DOHH2 (cell line): ENCODE measurements around the gene CACNA2D3.

Experiments
- H3F3A ChIP-seq: fragments of 200-600 bp; sonication (generic), shearing (Covaris generic); 2 replicates; pipeline ENCODE4 v1.6.0; 2016; ENCODE audit warnings: antibody characterized with exemption, mild to moderate bottlenecking; ENCODE audit not compliant: control insufficient read depth, insufficient read depth
- H3K27ac ChIP-seq: fragments of 200-600 bp; sonication (generic); 2 replicates; pipeline ENCODE4 v1.5.1; 2014; ENCODE audit warnings: low read depth, mild to moderate bottlenecking, low read length, moderate library complexity
- H3K27me3 ChIP-seq: fragments of 200-600 bp; sonication (generic); 2 replicates; pipeline ENCODE4 v1.6.1; 2014; ENCODE audit warnings: mild to moderate bottlenecking, low read length, mixed read lengths; ENCODE audit not compliant: control insufficient read depth
- H3K36me3 ChIP-seq: fragments of 200-600 bp; sonication (generic); 2 replicates; pipeline ENCODE4 v1.6.1; 2014; ENCODE audit warnings: mild to moderate bottlenecking, low read length, moderate library complexity, mixed read lengths; ENCODE audit not compliant: control insufficient read depth
- H3K4me1 ChIP-seq: fragments of 200-600 bp; sonication (generic); 2 replicates; pipeline ENCODE4 v1.6.1; 2014; ENCODE audit warnings: mild to moderate bottlenecking, low read length, mixed read lengths; ENCODE audit not compliant: control insufficient read depth
- H3K4me2 ChIP-seq: fragments of 200-600 bp; sonication (generic); 2 replicates; pipeline ENCODE4 v1.6.0; 2014; ENCODE audit warnings: mild to moderate bottlenecking, low read length, moderate library complexity
- H3K4me3 ChIP-seq: fragments of 200-600 bp; sonication (generic); 2 replicates; pipeline ENCODE4 v1.5.1; 2014; ENCODE audit warnings: mild to moderate bottlenecking, low read length, mixed read lengths
- H3K79me2 ChIP-seq: fragments of 200-600 bp; sonication (generic); 2 replicates; pipeline ENCODE4 v1.6.1; 2014; ENCODE audit warnings: mild to moderate bottlenecking, low read length, mixed read lengths; ENCODE audit not compliant: control insufficient read depth
- H3K9me2 ChIP-seq: fragments of 200-600 bp; sonication (generic); replicated peaks from 2 replicates; pipeline ENCODE4 v1.6.1; 2014; ENCODE audit warnings: mild to moderate bottlenecking, low read length, mixed read lengths; ENCODE audit not compliant: control insufficient read depth
- H3K9me3 ChIP-seq: fragments of 200-600 bp; sonication (generic); 2 replicates; pipeline ENCODE4 v1.6.1; 2014; ENCODE audit warnings: antibody characterized with exemption, low read length, mixed read lengths; ENCODE audit not compliant: control insufficient read depth, insufficient read depth
- H4K20me1 ChIP-seq: fragments of 200-600 bp; sonication (generic); 2 replicates; pipeline ENCODE4 v1.6.0; 2014; ENCODE audit warnings: low read depth, mild to moderate bottlenecking, antibody characterized with exemption, low read length, moderate library complexity; ENCODE audit not compliant: control insufficient read depth, insufficient read depth
- EZH2phosphoT487 ChIP-seq: fragments of 200-600 bp; sonication (generic); IDR thresholded peaks from 2 replicates; pipeline ENCODE4 v1.6.1; 2017; ENCODE audit warnings: borderline replicate concordance, mild to moderate bottlenecking, antibody characterized with exemption, low read length, moderate library complexity, mixed read lengths
- TF ChIP-seq, protein P1 (sequence below): fragments of 200-600 bp; sonication (generic); IDR thresholded peaks from one replicate; pipeline ENCODE4 v1.5.1; 2014; ENCODE audit warnings: antibody characterized with exemption, mild to moderate bottlenecking, low read depth, low read length; ENCODE audit not compliant: poor library complexity, severe bottlenecking

CACNA2D3 gene

DNA sequence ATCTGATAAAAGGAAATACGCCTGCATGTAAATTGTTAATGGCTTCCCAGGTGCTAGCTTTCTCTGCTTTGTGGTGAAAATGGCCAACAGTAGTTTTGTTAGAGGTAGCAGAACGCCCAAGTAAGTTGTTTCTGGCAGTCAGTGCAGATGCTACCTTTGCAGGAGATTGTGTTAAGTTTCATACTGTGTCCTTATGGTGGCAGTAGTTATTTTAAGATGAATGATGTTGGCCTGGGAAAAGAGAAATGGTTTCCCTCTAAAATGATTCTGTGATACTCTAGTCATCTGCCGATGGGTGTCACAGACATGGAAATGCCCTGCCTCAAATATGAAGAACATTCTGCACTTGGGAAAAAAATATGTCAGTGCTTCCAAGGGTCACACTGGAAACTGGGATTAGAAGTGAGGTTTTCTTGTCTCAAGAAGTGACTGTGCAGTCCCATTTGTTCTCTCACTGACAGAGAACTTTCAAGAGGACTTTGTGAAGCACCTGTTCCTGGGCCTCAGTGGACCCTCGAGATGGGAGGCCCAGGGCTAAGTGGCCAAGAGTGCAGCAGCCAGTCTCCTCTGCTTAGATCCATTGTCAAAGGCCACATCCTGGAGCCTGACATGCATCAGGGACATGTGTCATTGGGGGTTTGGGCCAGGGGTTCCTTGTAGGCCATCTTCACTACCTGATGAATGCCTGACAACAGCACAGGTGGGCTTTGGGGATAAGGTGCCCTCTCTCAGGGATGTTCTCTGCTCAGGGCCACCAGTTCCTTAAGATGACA is 393.3 kb downstream of the CACNA2D3 start:
- TF ChIP-seq EZH2phosphoT487 = no peak
- TF ChIP-seq, protein P1, sequence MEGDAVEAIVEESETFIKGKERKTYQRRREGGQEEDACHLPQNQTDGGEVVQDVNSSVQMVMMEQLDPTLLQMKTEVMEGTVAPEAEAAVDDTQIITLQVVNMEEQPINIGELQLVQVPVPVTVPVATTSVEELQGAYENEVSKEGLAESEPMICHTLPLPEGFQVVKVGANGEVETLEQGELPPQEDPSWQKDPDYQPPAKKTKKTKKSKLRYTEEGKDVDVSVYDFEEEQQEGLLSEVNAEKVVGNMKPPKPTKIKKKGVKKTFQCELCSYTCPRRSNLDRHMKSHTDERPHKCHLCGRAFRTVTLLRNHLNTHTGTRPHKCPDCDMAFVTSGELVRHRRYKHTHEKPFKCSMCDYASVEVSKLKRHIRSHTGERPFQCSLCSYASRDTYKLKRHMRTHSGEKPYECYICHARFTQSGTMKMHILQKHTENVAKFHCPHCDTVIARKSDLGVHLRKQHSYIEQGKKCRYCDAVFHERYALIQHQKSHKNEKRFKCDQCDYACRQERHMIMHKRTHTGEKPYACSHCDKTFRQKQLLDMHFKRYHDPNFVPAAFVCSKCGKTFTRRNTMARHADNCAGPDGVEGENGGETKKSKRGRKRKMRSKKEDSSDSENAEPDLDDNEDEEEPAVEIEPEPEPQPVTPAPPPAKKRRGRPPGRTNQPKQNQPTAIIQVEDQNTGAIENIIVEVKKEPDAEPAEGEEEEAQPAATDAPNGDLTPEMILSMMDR = no peak
- no peaks in the 10 kb centered on the region for H3K4me1 ChIP-seq
- no peak overlapping the region for H3K27ac ChIP-seq
- no peaks in the 10 kb centered on the region for H3F3A ChIP-seq
- no peaks in the 10 kb centered on the region for H3K9me2 ChIP-seq
- H4K20me1 ChIP-seq = no peaks in the 10 kb centered on the region
- H3K79me2 ChIP-seq = no peaks in the 10 kb centered on the region
- H3K9me3 ChIP-seq = no peaks in the 10 kb centered on the region
- H3K36me3 ChIP-seq = no peaks in the 10 kb centered on the region
- H3K4me2 ChIP-seq = no peak overlapping the region
- no peak overlapping the region for H3K4me3 ChIP-seq
- H3K27me3 ChIP-seq = no peaks in the 10 kb centered on the region

DNA sequence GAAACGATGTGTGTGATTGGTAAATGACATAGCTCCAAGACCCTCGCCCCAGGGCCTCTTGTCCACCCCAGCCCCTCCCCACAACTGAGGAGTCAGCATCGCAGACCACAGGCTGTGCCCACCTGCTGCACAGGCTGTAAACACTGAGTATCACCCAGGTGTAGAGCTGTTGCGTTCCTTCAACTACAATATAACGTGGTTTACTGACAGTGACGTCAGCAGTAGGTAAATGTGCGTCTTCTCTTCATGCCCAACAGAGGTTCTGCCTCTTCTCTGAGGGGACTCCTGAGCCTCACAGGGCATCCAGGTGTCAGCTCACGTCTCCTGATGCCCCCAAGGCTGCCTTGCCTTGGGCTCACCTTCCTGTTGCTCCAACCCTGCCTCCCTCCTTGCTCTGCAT is 395.1 kb downstream of the CACNA2D3 start:
- H3K27me3 ChIP-seq = no peaks in the 10 kb centered on the region
- TF ChIP-seq EZH2phosphoT487 = no peak
- TF ChIP-seq, protein P1 = no peak
- no peak overlapping the region for H3K4me2 ChIP-seq
- no peaks in the 10 kb centered on the region for H3K9me2 ChIP-seq
- no peaks in the 10 kb centered on the region for H3K9me3 ChIP-seq
- no peaks in the 10 kb centered on the region for H3F3A ChIP-seq
- no peaks in the 10 kb centered on the region for H4K20me1 ChIP-seq
- H3K27ac ChIP-seq = no peak overlapping the region
- no peaks in the 10 kb centered on the region for H3K79me2 ChIP-seq
- H3K4me3 ChIP-seq = no peak overlapping the region
- H3K4me1 ChIP-seq = no peaks in the 10 kb centered on the region
- no peaks in the 10 kb centered on the region for H3K36me3 ChIP-seq

DNA sequence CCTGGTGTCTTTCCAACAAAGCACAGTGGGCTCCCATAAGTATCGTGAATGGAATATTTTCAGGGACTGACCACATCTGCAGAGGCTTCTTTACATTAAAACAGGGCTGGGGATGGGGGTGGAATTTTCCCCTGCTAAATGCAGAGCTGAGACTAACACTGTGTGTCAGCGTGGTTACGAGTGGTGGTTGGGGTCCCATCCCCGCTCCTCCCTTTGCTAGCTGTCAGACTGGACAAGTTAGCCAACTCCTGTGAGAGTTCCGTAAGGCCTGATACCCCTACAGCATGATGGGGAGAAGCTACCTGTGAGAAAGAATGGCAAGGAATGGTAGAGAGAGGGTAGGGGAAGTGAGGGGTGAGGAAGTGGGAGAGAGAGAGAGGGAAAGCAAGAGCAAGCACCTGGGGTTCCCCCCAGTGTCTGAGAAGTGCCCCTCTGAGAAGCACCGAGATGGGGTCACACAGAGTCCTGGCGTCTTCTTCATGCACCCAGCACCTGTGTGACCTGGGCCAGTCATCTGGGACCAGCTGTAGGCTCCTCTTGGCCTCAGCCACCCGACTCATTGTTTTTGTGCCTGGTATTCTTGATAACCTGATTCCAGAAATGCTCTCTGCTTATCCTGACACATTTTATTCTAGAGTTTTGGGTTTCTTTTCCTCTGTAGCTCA is 395.8 kb downstream of the CACNA2D3 start:
- H3K4me2 ChIP-seq = no peak overlapping the region
- H3F3A ChIP-seq = no peaks in the 10 kb centered on the region
- H3K4me1 ChIP-seq = no peaks in the 10 kb centered on the region

More for the DNA sequence above, 395.8 kb downstream of the CACNA2D3 start:
- Histone ChIP-seq H3K27ac (no peak overlapping the region), H4K20me1 (no peaks in the 10 kb centered on the region), H3K79me2 (no peaks in the 10 kb centered on the region), H3K36me3 (no peaks in the 10 kb centered on the region), H3K9me2 (no peaks in the 10 kb centered on the region), H3K9me3 (no peaks in the 10 kb centered on the region), H3K4me3 (no peak overlapping the region), H3K27me3 (no peaks in the 10 kb centered on the region)
- TF ChIP-seq, protein P1 = no peak
- TF ChIP-seq EZH2phosphoT487 = no peak
